ENCODE data around the gene CCSER1. TPM values are rescaled to one million over a fixed set of nuclear protein-coding genes. Genes with fewer than 3 reads are reported as not detected.

The CCSER1 gene
- total RNA-seq, 2 experiments from 2014 or later = not detected

GRCh38 chr4:90245837-90246236 lies 118.6 kb downstream of the CCSER1 start:
- H3K9me3 ChIP-seq (ENCODE audit: low read length) = no peaks in the 10 kb centered on the region
- H3K36me3 ChIP-seq (ENCODE audit: insufficient read depth, low read length) = no peaks in the 10 kb centered on the region
- ChIA-PET CTCF (ENCODE audit: unreplicated experiment) (no interaction called here), POLR2A (no interaction called here)
- TF ChIP-seq CTCF (conservative IDR thresholded peaks at IDR 0.05; ENCODE audit: low read length) = no peak
- TF ChIP-seq EZH2phosphoT487 (IDR thresholded peaks at IDR 0.05; ENCODE audit: borderline replicate concordance, low read depth, low read length) = no peak
- no peak overlapping the region for H3K27ac ChIP-seq (ENCODE audit: low read depth, low read length, poor library complexity, severe bottlenecking)
- DNase-seq (ENCODE audit: low spot score) = no peak
- H3K4me2 ChIP-seq (ENCODE audit: low read length) = no peak overlapping the region
- no peaks in the 10 kb centered on the region for H3K4me1 ChIP-seq (ENCODE audit: insufficient read depth, low read length, poor library complexity, severe bottlenecking)
- no peak overlapping the region for H3K4me3 ChIP-seq (ENCODE audit: low read depth, low read length, poor library complexity, severe bottlenecking)
- no peaks in the 10 kb centered on the region for H4K20me1 ChIP-seq (ENCODE audit: insufficient read depth, low read length)
- BruUV-seq (replicated peaks) = no TSS peak
- H3K9me2 ChIP-seq (ENCODE audit: insufficient read depth, low read length) = no peaks in the 10 kb centered on the region
- intact Hi-C loops (cut with micrococcal nuclease; ENCODE audit: unreplicated experiment) = no loop called here
- no peaks in the 10 kb centered on the region for H3K79me2 ChIP-seq (ENCODE audit: insufficient read depth, low read depth, low read length)
- no peak overlapping the region for H2AFZ ChIP-seq (ENCODE audit: low read length)

DNA sequence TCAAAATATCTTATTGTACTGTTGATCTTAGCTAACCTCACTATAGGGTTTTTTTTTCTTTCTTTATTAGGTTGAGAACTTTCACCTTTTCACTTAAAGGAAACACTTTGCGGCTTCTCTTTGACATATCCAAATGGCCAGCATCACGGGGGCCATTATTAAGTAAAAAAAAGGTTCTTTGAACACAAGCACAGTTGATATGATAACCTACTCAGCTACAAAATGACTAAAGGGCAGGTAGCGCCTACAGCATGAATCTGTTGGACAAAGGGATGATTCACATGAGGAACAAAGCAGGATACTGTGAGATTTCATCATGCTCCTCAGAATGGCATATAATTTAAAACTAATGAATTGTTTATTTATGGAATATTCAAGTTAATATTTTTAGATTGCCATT lies 119.6 kb downstream of the CCSER1 start:
- CTCF ChIA-PET (ENCODE audit: unreplicated experiment) = no interaction called here
- no peak overlapping the region for H3K4me2 ChIP-seq (ENCODE audit: low read length)

DNA sequence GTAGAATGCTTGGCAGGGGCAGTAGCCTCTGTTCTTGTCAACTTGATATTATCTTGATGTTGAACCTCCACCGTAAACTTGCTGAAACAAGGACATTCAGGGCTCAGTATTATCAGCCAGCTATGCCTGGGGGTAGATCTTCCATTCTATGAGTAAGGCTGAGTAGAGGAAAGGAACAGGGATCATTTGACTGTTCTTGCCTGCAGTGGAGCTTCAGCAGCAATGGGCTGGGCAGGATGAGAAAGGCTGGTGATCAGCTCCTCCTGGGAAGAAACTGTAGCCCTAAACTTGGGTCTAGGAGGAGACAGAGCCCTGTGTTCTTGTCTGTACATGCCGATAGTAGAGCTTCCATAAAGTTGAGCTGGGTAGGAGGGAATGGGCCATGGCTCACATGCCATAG lies 127.2 kb downstream of the CCSER1 start:
- ChIA-PET POLR2A (no interaction called here), CTCF (ENCODE audit: unreplicated experiment) (no interaction called here)
- Histone ChIP-seq H4K20me1 (ENCODE audit: insufficient read depth, low read length) (no peaks in the 10 kb centered on the region), H3K4me3 (ENCODE audit: low read depth, low read length, poor library complexity, severe bottlenecking) (no peak overlapping the region), H3K27ac (ENCODE audit: low read depth, low read length, poor library complexity, severe bottlenecking) (no peak overlapping the region), H3K9me2 (ENCODE audit: insufficient read depth, low read length) (no peaks in the 10 kb centered on the region), H3K36me3 (ENCODE audit: insufficient read depth, low read length) (no peaks in the 10 kb centered on the region), H3K9me3 (ENCODE audit: low read length) (no peaks in the 10 kb centered on the region), H3K79me2 (ENCODE audit: insufficient read depth, low read depth, low read length) (no peaks in the 10 kb centered on the region), H3K4me2 (ENCODE audit: low read length) (no peak overlapping the region), H3K4me1 (ENCODE audit: insufficient read depth, low read length, poor library complexity, severe bottlenecking) (no peaks in the 10 kb centered on the region), H2AFZ (ENCODE audit: low read length) (no peak overlapping the region)
- TF ChIP-seq CTCF (conservative IDR thresholded peaks at IDR 0.05; ENCODE audit: low read length) (no peak), EZH2phosphoT487 (IDR thresholded peaks at IDR 0.05; ENCODE audit: borderline replicate concordance, low read depth, low read length) (no peak)
- intact Hi-C loops (cut with micrococcal nuclease; ENCODE audit: unreplicated experiment) = no loop called here
- DNase-seq (ENCODE audit: low spot score) = no peak
- no TSS peak for BruUV-seq (replicated peaks)

More for the DNA sequence above, 119.6 kb downstream of the CCSER1 start:
- no peak for DNase-seq (ENCODE audit: low spot score)
- intact Hi-C loops (cut with micrococcal nuclease; ENCODE audit: unreplicated experiment) = no loop called here
- POLR2A ChIA-PET = interaction anchor here (0.6 kb wide), 1 partner anchor 11 kb away, joined by 3 read pairs; no protein-coding TSS in a partner anchor
- no peaks in the 10 kb centered on the region for H4K20me1 ChIP-seq (ENCODE audit: insufficient read depth, low read length)
- no TSS peak for BruUV-seq (replicated peaks)
- no peaks in the 10 kb centered on the region for H3K9me3 ChIP-seq (ENCODE audit: low read length)
- no peaks in the 10 kb centered on the region for H3K79me2 ChIP-seq (ENCODE audit: insufficient read depth, low read depth, low read length)
- no peak overlapping the region for H3K4me3 ChIP-seq (ENCODE audit: low read depth, low read length, poor library complexity, severe bottlenecking)
- no peak for TF ChIP-seq CTCF (conservative IDR thresholded peaks at IDR 0.05; ENCODE audit: low read length)
- TF ChIP-seq EZH2phosphoT487 (IDR thresholded peaks at IDR 0.05; ENCODE audit: borderline replicate concordance, low read depth, low read length) = no peak
- H2AFZ ChIP-seq (ENCODE audit: low read length) = no peak overlapping the region
- H3K4me1 ChIP-seq (ENCODE audit: insufficient read depth, low read length, poor library complexity, severe bottlenecking) = no peaks in the 10 kb centered on the region
- H3K9me2 ChIP-seq (ENCODE audit: insufficient read depth, low read length) = no peaks in the 10 kb centered on the region
- H3K27ac ChIP-seq (ENCODE audit: low read depth, low read length, poor library complexity, severe bottlenecking) = no peak overlapping the region
- no peaks in the 10 kb centered on the region for H3K36me3 ChIP-seq (ENCODE audit: insufficient read depth, low read length)
